Measurements from ENCODE around the gene CPOX.

Gene CPOX

DNA sequence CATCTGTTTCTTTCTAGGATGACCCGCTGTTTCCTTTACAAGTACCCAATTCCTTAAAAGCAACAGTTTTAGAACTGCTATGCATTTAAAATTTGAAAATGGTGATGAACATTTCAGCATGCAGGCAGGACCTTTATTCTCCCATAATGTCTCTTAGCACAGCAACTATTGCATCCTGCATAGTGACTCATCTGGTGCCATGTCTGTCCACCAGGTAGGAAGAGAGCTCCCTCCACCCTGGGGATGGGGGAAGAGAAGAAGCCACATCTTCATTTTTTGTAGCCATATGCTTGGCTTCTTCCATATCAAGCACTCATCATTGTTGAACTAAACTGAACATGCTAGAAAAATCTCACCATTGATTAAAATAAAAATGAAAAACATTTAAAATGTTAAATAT is 51.7 kb downstream of the CPOX start:
- FAIRE-seq (no peak), DNase-seq (ENCODE audit: low spot score) (no peak)

GRCh38 chr3:98540346-98540745 is 53.1 kb downstream of the CPOX start:
- no peak for FAIRE-seq
- no peak for DNase-seq (ENCODE audit: low spot score)

DNA sequence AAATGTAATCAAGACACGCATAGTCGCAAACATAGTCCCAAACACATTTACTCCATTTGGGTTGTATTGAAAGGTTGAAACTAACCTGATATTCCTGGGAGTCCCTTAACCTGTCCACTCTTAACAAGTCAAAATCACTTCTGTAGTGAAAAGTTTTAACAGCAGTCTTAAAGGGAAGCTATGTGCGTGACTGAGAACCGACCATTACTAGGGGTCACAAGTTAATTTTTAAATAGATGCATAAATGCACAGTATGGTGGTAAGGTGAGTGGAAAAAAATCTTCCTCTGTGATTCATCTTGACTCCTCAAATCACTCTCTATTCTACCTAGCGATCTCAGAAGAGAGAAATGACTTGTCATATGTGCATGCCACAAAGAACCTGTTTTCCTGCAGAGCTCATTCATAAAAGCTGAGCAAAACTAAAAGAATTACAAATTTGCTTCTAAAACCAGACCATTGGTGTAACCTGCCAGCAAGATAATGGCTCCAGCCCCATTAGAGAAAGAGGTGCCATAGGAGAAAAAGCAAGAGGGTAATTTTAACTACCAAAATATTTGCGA is 56.9 kb downstream of the CPOX start:
- DNase-seq (ENCODE audit: low spot score), result no peak
- FAIRE-seq, result no peak

DNA sequence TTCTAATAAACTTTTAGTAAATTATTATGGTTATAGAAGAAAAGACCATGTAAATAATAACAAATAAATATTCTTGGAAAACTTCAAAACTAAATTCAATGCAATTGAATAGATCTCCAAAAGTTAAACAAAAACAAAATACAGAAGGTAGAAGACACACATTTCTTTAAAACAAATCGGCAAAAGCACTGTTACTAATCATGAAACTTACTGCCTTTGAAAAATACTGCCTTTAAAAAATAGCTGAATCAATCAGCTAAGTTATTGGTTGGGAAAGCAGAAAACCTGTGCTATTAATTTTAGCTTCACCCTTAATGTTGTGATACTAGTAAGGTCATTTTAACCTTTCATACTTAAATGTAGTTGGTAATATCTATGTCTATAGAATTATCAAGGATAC is 58.7 kb downstream of the CPOX start:
- FAIRE-seq, result no peak

DNA sequence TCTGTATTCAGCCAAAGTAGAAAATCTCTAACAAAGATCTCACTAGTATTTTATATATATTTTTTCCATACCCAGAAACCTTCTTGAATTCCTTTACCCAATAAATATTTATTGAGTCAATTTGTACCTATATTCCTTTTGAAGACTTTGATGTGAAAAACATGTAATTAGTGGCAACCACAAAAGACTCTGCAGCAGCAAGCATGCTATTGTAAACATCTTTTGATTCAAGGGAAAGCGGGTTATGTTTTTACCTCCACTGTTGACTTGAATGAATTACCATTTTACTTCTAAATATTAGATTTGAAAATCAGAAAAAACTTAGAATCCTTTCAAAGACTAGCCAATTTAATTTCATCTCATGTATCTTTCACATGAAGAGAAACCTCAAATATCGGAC is 59.2 kb downstream of the CPOX start:
- FAIRE-seq, result no peak
- DNase-seq (ENCODE audit: low spot score), result no peak

More for the DNA sequence above, 58.7 kb downstream of the CPOX start:
- DNase-seq (ENCODE audit: low spot score), result no peak

GRCh38 chr3:98532709-98533571 is 60.5 kb downstream of the CPOX start:
- FAIRE-seq, result no peak
- DNase-seq (ENCODE audit: low spot score), result no peak

DNA sequence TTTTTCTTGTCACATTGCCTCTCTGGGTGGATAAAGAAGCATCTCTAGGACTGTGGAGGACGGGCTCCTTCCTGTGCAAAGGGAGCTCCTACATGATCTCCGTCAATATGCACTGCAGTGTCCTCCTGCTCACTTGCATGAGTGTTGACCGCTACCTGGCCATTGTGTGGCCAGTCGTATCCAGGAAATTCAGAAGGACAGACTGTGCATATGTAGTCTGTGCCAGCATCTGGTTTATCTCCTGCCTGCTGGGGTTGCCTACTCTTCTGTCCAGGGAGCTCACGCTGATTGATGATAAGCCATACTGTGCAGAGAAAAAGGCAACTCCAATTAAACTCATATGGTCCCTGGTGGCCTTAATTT is 61.2 kb downstream of the CPOX start:
- FAIRE-seq, result peak; percentile 55
- DNase-seq (ENCODE audit: low spot score), result no peak

GRCh38 chr3:98531622-98532274 is 61.7 kb downstream of the CPOX start, which contains the start of gene GPR15:
Gene GPR15 (plus strand): TSS chr3:98531978. CDS start chr3:98532034, 56 bp downstream.
- FAIRE-seq, result no peak
- no peak for DNase-seq (ENCODE audit: low spot score)

DNA sequence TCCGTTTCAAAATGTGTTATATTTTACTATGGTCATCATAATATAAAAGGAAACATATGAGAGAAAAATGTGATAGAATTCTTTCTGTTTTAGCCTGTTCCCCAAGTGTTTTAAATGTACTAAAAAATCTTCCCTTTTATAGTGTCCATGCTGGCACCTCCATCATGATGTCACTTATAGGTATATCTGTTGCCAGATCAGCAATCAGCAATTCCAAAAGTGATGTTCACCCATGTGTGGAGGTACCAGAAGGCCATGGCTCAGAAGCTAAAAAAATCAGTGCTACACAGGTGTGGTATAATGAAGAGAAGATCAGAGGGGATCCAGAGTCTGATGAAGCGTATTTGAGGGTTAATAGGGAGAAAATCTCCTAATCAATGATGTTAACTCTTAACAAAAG is 62.7 kb downstream of the CPOX start:
- no peak for DNase-seq (ENCODE audit: low spot score)
- FAIRE-seq, result no peak

GRCh38 chr3:98529856-98530459 is 63.5 kb downstream of the CPOX start:
- DNase-seq (ENCODE audit: low spot score) (no peak), FAIRE-seq (no peak)
